ENCODE data around the gene EVL.
"Not testable (repeated sequence)": the region's sequence is repeated elsewhere in the genome, so short reads cannot be mapped to it uniquely, and the experiment has no call there.

Gene EVL

GRCh38 chr14:100039903-100040302, 25.3 kb upstream of the EVL start:
- DNase-seq (ENCODE audit: low spot score) = no peak

GRCh38 chr14:100041271-100041670, 24.0 kb upstream of the EVL start:
- no peak for DNase-seq (ENCODE audit: low spot score)

- no peak for DNase-seq (ENCODE audit: low spot score)
Measured at GRCh38 chr14:100042286-100042685, 22.9 kb upstream of the EVL start.

GRCh38 chr14:100045642-100046344, 19.4 kb upstream of the EVL start:
- no peak for DNase-seq (ENCODE audit: low spot score)

GRCh38 chr14:100047600-100047999, 17.6 kb upstream of the EVL start:
- DNase-seq (ENCODE audit: low spot score) = no peak

- no peak for DNase-seq (ENCODE audit: low spot score)
Measured at GRCh38 chr14:100048786-100049185, 16.4 kb upstream of the EVL start.

- DNase-seq (ENCODE audit: low spot score) = no peak
Measured at GRCh38 chr14:100049220-100049619, 16.0 kb upstream of the EVL start.

GRCh38 chr14:100051103-100051502, 14.1 kb upstream of the EVL start:
- no peak for DNase-seq (ENCODE audit: low spot score)

GRCh38 chr14:100051543-100051942, 13.7 kb upstream of the EVL start:
- DNase-seq (ENCODE audit: low spot score) = no peak

GRCh38 chr14:100052819-100053218, 12.4 kb upstream of the EVL start:
- DNase-seq (ENCODE audit: low spot score) = no peak

- DNase-seq (ENCODE audit: low spot score) = no peak
Measured at GRCh38 chr14:100054316-100055075, 10.7 kb upstream of the EVL start.

GRCh38 chr14:100056431-100056830, 8.8 kb upstream of the EVL start:
- DNase-seq (ENCODE audit: low spot score) = no peak

- no peak for DNase-seq (ENCODE audit: low spot score)
Measured at GRCh38 chr14:100056964-100057795, 8.0 kb upstream of the EVL start.

- no peak for DNase-seq (ENCODE audit: low spot score)
Measured at GRCh38 chr14:100058777-100059437, 6.3 kb upstream of the EVL start.

GRCh38 chr14:100059438-100059781, 5.8 kb upstream of the EVL start:
- DNase-seq (ENCODE audit: low spot score) = no peak

GRCh38 chr14:100060760-100061159, 4.5 kb upstream of the EVL start:
- no peak for DNase-seq (ENCODE audit: low spot score)

GRCh38 chr14:100062590-100062989, 2.6 kb upstream of the EVL start:
- no peak for DNase-seq (ENCODE audit: low spot score)

- no peak for DNase-seq (ENCODE audit: low spot score)
Measured at GRCh38 chr14:100063314-100063941, 1.8 kb upstream of the EVL start.

GRCh38 chr14:100064335-100065092, 708 bp upstream of the EVL start:
- DNase-seq (ENCODE audit: low spot score) = not testable (repeated sequence)

- DNase-seq (ENCODE audit: low spot score) = no peak
Measured at GRCh38 chr14:100065942-100066574, 836 bp downstream of the EVL start.

- DNase-seq (ENCODE audit: low spot score) = no peak
Measured at GRCh38 chr14:100066962-100067361, 1.7 kb downstream of the EVL start.

Data from ecto neural progenitor cell (in vitro differentiated cells).